K562 (cell line): ENCODE results near the gene NT5C. TPM values are rescaled to one million over a fixed set of nuclear protein-coding genes. Genes with fewer than 3 reads are reported as not detected.
A peak's percentile ranks its signal among the peaks of the same experiment; 100 is the strongest.

Source experiments
- BHLHE40 ChIP-seq: IDR thresholded peaks from 2 replicates; pipeline ENCODE4 v1.6.1; 2011; ENCODE audit warnings: low read length, improper control_type of control experiment
- DMBX1 ChIP-seq: fragments of 250-450 bp; sonication (Bioruptor Pico); IDR thresholded peaks from 2 replicates; pipeline ENCODE4 v1.8.0; 2022; ENCODE audit warnings: inconsistent platforms, mild to moderate bottlenecking, moderate library complexity, borderline replicate concordance
- ERF ChIP-seq: fragments of 450-650 bp; formaldehyde crosslinking; IDR thresholded peaks from 2 replicates; pipeline ENCODE4 v1.4.0; 2020; ENCODE audit warnings: mild to moderate bottlenecking, mixed read lengths
- EWSR1 ChIP-seq: fragments of 450-650 bp; IDR thresholded peaks from 2 replicates; pipeline ENCODE4 v1.6.1; 2018; ENCODE audit warnings: borderline replicate concordance, mild to moderate bottlenecking, low read depth, moderate library complexity; ENCODE audit not compliant: partially characterized antibody
- GABPB1 ChIP-seq: sonication (generic); formaldehyde crosslinking; IDR thresholded peaks from 2 replicates; pipeline ENCODE4 v1.8.0; 2022; ENCODE audit warnings: mild to moderate bottlenecking, missing genetic modification reagents
- KDM5B ChIP-seq: fragments of 200-600 bp; sonication (generic); IDR thresholded peaks from 2 replicates; pipeline ENCODE4 v1.6.1; 2012; ENCODE audit warnings: low read depth, mild to moderate bottlenecking, moderate library complexity, low read length, control low read depth, inconsistent platforms; ENCODE audit not compliant: insufficient replicate concordance
- POLR2AphosphoS5 ChIP-seq: IDR thresholded peaks from 2 replicates; pipeline ENCODE4 v1.6.1; 2011; ENCODE audit warnings: mild to moderate bottlenecking, low read depth, low read length, moderate library complexity; ENCODE audit not compliant: control insufficient read depth, insufficient read depth
- SIRT6 ChIP-seq: IDR thresholded peaks from one replicate; pipeline ENCODE4 v1.6.1; 2012; ENCODE audit warnings: low read depth, mild to moderate bottlenecking, control low read depth, inconsistent platforms, low read length, moderate library complexity
- ZBTB2 ChIP-seq: fragments of 450-650 bp; IDR thresholded peaks from 2 replicates; pipeline ENCODE4 v1.6.1; 2016; ENCODE audit warnings: antibody characterized with exemption
- polyA plus RNA-seq, 8 experiments: library from polyadenylated mRNA; depleted of rRNA in 4 of 8; stranded (reverse) in 5 of 8; unstranded in 3 of 8; fragments of >200 nt; fragmentation: Nextera tagmentation in 2 of 8; fragmentation: Illumina TruSeq in 1 of 8; extraction: Ambion mirVana in 2 of 8; extraction: Trizol in 1 of 8; gene quantifications; 2 replicates each; pipeline versions ENCODE4 v1.2.1 to v1.2.3, GENCODE V29; 2011 to 2014; ENCODE audit warnings: inconsistent platforms in 1 of 8, missing spikeins in 1 of 8
- total RNA-seq, 7 experiments: library from RNA; depleted of rRNA in 6 of 7; stranded (reverse); fragments of >200 nt in 6 of 7; fragmentation: Illumina TruSeq in 2 of 7; extraction: Trizol in 2 of 7; gene quantifications; 2 replicates each; pipeline versions ENCODE4 v1.2.1 to v1.2.3, GENCODE V29; 2011 to 2021; ENCODE audit warnings: low replicate concordance in 1 of 7
- TF ChIP-seq, protein P1 (sequence below), 2 experiments: fragments of 450-650 bp in 1 of 2; IDR thresholded peaks; 2 replicates each; pipeline ENCODE4 v1.6.1; 2011 to 2017; ENCODE audit warnings: low read depth in 2 of 2, antibody characterized with exemption in 1 of 2, borderline replicate concordance in 1 of 2, low read length in 1 of 2, mild to moderate bottlenecking in 1 of 2, mixed read lengths in 1 of 2; ENCODE audit not compliant: control insufficient read depth in 1 of 2
- TF ChIP-seq, protein P2 (sequence below): IDR thresholded peaks from 3 replicates; pipeline ENCODE4 v1.6.1; 2011; ENCODE audit warnings: borderline replicate concordance, mild to moderate bottlenecking, moderate library complexity; ENCODE audit not compliant: insufficient read length; ENCODE audit errors: extremely low read depth
- TF ChIP-seq, protein P3 (sequence below): fragments of 450-650 bp; conservative IDR thresholded peaks from 2 replicates; pipeline ENCODE4 v1.6.1; 2016; ENCODE audit warnings: missing genetic modification characterization, low read depth, mild to moderate bottlenecking, control low read depth, missing compliant biosample characterization
- TF ChIP-seq, protein P4 (sequence below): fragments of 250-450 bp; sonication (Bioruptor Pico); IDR thresholded peaks from 2 replicates; pipeline ENCODE4 v1.4.0; 2020; ENCODE audit warnings: mild to moderate bottlenecking

The NT5C gene
- total and polyA plus RNA-seq, 9 of the 15 experiments (the other 6 are each of a cell fraction or from before 2014, with no cell fraction given) = 2.9 to 205 (median 45.0) TPM

- TF ChIP-seq, protein P1, sequence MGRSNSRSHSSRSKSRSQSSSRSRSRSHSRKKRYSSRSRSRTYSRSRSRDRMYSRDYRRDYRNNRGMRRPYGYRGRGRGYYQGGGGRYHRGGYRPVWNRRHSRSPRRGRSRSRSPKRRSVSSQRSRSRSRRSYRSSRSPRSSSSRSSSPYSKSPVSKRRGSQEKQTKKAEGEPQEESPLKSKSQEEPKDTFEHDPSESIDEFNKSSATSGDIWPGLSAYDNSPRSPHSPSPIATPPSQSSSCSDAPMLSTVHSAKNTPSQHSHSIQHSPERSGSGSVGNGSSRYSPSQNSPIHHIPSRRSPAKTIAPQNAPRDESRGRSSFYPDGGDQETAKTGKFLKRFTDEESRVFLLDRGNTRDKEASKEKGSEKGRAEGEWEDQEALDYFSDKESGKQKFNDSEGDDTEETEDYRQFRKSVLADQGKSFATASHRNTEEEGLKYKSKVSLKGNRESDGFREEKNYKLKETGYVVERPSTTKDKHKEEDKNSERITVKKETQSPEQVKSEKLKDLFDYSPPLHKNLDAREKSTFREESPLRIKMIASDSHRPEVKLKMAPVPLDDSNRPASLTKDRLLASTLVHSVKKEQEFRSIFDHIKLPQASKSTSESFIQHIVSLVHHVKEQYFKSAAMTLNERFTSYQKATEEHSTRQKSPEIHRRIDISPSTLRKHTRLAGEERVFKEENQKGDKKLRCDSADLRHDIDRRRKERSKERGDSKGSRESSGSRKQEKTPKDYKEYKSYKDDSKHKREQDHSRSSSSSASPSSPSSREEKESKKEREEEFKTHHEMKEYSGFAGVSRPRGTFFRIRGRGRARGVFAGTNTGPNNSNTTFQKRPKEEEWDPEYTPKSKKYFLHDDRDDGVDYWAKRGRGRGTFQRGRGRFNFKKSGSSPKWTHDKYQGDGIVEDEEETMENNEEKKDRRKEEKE (IDR thresholded peaks at IDR 0.05; ENCODE audit: borderline replicate concordance in 1 of 2, control insufficient read depth in 1 of 2, low read depth in 2 of 2, low read length in 1 of 2) = no peak
- TF ChIP-seq KDM5B = peak; percentile 68
- peak; percentile 55; the same call in 1 of the 2 replicates for TF ChIP-seq GABPB1 (CRISPR knock-in tag)
- TF ChIP-seq, protein P2, sequence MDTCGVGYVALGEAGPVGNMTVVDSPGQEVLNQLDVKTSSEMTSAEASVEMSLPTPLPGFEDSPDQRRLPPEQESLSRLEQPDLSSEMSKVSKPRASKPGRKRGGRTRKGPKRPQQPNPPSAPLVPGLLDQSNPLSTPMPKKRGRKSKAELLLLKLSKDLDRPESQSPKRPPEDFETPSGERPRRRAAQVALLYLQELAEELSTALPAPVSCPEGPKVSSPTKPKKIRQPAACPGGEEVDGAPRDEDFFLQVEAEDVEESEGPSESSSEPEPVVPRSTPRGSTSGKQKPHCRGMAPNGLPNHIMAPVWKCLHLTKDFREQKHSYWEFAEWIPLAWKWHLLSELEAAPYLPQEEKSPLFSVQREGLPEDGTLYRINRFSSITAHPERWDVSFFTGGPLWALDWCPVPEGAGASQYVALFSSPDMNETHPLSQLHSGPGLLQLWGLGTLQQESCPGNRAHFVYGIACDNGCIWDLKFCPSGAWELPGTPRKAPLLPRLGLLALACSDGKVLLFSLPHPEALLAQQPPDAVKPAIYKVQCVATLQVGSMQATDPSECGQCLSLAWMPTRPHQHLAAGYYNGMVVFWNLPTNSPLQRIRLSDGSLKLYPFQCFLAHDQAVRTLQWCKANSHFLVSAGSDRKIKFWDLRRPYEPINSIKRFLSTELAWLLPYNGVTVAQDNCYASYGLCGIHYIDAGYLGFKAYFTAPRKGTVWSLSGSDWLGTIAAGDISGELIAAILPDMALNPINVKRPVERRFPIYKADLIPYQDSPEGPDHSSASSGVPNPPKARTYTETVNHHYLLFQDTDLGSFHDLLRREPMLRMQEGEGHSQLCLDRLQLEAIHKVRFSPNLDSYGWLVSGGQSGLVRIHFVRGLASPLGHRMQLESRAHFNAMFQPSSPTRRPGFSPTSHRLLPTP = no peak
- 0 out of 2 replicates have a peak, but pooled peaks have one; percentile 38 for TF ChIP-seq ERF
- peak; percentile 51 for TF ChIP-seq POLR2AphosphoS5
- no peak for TF ChIP-seq EWSR1
- TF ChIP-seq, protein P3, sequence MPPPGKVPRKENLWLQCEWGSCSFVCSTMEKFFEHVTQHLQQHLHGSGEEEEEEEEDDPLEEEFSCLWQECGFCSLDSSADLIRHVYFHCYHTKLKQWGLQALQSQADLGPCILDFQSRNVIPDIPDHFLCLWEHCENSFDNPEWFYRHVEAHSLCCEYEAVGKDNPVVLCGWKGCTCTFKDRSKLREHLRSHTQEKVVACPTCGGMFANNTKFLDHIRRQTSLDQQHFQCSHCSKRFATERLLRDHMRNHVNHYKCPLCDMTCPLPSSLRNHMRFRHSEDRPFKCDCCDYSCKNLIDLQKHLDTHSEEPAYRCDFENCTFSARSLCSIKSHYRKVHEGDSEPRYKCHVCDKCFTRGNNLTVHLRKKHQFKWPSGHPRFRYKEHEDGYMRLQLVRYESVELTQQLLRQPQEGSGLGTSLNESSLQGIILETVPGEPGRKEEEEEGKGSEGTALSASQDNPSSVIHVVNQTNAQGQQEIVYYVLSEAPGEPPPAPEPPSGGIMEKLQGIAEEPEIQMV = peak; percentile 55; the same call in 1 of the 2 replicates
- peak; percentile 94 for TF ChIP-seq DMBX1 (CRISPR knock-in tag)
- no peak for TF ChIP-seq SIRT6
- peak; percentile 64 for TF ChIP-seq BHLHE40
- TF ChIP-seq, protein P4, sequence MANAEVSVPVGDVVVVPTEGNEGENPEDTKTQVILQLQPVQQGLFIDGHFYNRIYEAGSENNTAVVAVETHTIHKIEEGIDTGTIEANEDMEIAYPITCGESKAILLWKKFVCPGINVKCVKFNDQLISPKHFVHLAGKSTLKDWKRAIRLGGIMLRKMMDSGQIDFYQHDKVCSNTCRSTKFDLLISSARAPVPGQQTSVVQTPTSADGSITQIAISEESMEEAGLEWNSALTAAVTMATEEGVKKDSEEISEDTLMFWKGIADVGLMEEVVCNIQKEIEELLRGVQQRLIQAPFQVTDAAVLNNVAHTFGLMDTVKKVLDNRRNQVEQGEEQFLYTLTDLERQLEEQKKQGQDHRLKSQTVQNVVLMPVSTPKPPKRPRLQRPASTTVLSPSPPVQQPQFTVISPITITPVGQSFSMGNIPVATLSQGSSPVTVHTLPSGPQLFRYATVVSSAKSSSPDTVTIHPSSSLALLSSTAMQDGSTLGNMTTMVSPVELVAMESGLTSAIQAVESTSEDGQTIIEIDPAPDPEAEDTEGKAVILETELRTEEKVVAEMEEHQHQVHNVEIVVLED (CRISPR knock-in tag) = peak; percentile 24; the same call in 1 of the 2 replicates
- TF ChIP-seq ZBTB2 = peak; percentile 85
Measured at GRCh38 chr17:75124041-75124818, 7.3 kb downstream of the NT5C start (continued).
